Activated CD8-positive, alpha-beta memory T cell treated with anti-CD3 and anti-CD28 coated beads, Interleukin-2, amount 50 U/mL, for 24 hours (primary cell): ENCODE results near the gene DGKZ.
A peak's percentile ranks its signal among the peaks of the same experiment; 100 is the strongest.
"Not testable (repeated sequence)": the region's sequence is repeated elsewhere in the genome, so short reads cannot be mapped to it uniquely, and the experiment has no call there.

Experiments
- DNase-seq: peaks from one replicate; pipeline ENCODE4 v3.0.0-alpha.2; 2020; ENCODE audit errors: extremely low read depth

Gene DGKZ, protein sequence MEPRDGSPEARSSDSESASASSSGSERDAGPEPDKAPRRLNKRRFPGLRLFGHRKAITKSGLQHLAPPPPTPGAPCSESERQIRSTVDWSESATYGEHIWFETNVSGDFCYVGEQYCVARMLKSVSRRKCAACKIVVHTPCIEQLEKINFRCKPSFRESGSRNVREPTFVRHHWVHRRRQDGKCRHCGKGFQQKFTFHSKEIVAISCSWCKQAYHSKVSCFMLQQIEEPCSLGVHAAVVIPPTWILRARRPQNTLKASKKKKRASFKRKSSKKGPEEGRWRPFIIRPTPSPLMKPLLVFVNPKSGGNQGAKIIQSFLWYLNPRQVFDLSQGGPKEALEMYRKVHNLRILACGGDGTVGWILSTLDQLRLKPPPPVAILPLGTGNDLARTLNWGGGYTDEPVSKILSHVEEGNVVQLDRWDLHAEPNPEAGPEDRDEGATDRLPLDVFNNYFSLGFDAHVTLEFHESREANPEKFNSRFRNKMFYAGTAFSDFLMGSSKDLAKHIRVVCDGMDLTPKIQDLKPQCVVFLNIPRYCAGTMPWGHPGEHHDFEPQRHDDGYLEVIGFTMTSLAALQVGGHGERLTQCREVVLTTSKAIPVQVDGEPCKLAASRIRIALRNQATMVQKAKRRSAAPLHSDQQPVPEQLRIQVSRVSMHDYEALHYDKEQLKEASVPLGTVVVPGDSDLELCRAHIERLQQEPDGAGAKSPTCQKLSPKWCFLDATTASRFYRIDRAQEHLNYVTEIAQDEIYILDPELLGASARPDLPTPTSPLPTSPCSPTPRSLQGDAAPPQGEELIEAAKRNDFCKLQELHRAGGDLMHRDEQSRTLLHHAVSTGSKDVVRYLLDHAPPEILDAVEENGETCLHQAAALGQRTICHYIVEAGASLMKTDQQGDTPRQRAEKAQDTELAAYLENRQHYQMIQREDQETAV

GRCh38 chr11:46346886-46347636 lies at the start of gene DGKZ:
Gene DGKZ (plus strand): TSS chr11:46347463. CDS start chr11:46347660, 197 bp downstream.
- peak; percentile 50 for DNase-seq

GRCh38 chr11:46298699-46299433 lies 48.4 kb upstream of the DGKZ start:
- DNase-seq, result no peak

GRCh38 chr11:46299451-46299961 lies 47.8 kb upstream of the DGKZ start:
- no peak for DNase-seq

GRCh38 chr11:46300270-46300669 lies 47.0 kb upstream of the DGKZ start:
- DNase-seq, result no peak

DNA sequence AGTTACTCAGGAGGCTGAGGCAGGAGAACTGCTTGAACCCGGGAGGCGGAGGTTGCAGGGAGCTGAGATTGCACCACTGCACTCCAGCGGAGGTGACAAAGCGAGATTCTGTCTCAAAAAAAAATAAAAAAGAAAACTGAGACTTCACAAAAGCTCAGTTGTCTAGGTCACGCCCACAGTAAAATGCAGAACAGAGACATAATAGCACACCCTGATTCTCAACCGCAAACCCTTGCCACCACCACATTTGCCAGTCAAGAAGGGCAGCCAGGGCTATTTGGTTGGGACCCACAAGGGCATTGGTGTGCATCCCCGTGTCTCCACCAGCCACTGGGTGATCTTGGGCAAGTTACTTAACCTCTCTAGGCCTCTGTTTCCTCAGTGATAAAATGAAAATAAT lies 44.4 kb upstream of the DGKZ start:
- DNase-seq, result no peak

DNA sequence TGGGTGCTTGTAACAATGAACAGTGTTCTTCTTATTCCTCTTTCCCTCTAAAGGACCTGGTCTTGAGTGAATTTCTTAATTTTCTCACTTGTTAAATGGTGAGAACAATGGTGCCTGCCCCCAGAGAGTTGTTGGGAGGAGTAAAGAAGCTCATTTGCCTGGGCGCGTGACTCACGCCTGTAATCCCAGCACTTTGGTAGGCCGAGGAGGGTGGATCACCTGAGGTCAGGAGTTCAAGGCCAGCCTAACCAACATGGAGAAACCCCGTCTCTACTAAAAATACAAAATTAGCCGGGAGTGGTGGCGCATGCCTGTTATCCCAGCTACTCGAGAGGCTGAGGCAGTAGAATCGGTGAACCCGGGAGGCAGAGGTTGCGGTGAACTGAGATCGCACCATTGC lies 43.2 kb upstream of the DGKZ start:
- not testable (repeated sequence) for DNase-seq

- no peak for DNase-seq
Measured at GRCh38 chr11:46304605-46305179, 42.6 kb upstream of the DGKZ start.

GRCh38 chr11:46305295-46305694 lies 42.0 kb upstream of the DGKZ start:
- no peak for DNase-seq

DNA sequence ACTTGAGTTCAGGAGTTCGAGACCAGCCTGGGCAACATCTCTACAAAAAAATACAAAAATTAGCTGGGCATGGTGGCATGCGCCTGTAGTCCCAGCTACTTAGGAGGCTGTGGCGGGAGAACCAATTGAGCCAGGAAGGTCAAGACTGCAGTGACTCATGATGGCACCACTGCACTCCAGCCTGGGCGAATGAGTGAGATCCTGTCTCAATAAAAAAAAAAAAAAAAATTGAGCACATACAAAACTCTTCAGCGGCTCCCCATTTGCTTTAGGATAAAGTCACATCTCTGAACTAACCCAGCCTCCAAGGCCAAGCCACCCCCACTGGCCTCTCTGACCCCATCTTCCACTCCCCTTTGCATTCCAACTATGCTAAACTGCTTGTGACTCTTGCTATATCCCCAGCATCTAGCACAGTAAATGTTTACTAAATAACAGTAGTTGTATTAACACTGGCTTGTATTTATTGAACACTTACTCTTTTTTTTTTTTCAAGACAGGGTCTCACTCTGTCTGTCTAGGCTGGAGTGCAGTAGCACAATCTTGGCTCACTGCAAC lies 40.9 kb upstream of the DGKZ start:
- DNase-seq, result no peak

GRCh38 chr11:46307369-46307768 lies 39.9 kb upstream of the DGKZ start:
- DNase-seq, result no peak

DNA sequence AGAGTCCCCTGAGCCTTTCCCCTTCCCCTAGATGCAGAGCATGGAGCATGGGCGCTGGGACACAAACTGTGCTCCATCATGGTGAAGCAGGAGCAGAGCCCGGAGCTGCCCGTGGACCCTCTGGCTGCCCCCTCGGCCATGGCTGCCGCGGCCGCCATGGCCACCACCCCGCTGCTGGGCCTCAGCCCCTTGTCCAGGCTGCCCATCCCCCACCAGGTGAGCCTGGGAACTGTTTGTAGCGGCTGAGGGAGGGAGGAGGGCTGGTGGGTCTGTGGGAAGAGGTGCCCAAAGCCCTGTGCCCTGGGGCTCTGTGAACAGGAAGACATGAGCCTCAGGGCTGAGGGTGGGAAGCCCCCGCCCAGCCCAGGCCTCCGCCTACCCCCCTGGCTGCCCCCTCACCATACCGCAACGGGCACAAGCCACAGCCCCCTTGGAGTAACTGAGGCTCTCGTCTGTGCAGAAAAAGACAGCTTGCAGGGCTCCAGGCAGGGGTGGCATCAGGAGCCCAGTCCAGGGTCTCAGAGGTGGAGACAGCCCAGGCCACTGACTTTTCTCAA lies 39.4 kb upstream of the DGKZ start:
- no peak for DNase-seq

DNA sequence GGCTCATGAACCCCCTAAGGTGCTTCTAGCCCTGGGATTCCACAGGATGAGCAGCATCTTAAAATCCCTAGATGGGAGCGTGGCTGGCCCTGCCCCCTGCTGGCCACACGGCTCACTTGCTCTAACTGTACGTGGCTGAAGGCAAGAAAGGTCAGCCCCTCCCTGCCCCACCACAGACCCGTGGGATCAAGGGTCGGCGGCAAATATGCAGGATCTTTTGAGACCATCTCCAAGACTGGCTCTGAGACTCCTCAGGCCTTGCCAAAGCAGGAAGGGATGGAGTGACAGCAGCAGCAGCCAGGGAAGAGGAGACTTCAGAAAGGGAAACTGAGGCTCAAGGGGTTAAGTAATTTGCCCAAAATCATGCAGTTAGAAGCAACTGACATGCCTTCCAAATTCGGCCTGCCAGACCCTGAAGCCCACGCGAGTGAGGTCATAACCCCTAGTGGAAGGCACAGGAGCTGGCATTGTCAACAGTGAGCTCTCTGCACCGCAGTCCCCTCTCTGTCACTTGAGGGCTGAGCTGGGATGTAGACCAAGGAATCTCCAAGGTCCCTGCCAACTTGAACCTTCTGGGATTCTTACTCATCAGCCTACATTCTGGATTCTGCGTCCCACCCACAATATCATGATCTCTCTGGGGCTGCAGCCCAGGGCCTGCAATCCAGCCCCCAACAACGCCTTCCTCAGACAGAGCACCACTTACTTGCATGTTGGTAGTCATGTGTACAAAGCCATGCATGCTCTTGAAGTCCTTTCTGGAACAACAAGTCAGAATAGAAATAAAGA lies 38.4 kb upstream of the DGKZ start:
- DNase-seq, result no peak

DNA sequence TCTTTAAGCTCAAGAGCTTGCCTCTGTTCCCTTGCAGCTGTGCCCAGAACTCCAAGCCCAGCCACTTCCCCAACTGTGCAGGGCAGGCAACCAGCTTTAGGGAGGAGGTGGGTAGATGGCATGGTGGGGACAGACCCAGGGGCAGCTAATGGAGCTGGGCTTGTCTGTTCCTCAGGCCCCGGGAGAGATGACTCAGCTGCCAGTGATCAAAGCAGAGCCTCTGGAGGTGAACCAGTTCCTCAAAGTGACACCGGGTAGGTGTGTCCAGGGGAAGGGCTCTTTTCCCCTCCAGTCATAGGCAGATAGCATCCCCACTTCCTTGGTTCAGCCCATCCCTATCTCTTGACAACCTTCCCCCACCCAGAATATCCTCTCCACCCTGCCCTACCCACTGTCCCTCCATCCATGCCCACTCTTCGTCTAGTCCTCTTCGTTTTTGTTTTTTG lies 37.4 kb upstream of the DGKZ start:
- DNase-seq, result no peak

- peak; percentile 40 for DNase-seq
Measured at GRCh38 chr11:46315033-46315738, 32.1 kb upstream of the DGKZ start.

- DNase-seq, result no peak
Measured at GRCh38 chr11:46315783-46316563, 31.3 kb upstream of the DGKZ start.

DNA sequence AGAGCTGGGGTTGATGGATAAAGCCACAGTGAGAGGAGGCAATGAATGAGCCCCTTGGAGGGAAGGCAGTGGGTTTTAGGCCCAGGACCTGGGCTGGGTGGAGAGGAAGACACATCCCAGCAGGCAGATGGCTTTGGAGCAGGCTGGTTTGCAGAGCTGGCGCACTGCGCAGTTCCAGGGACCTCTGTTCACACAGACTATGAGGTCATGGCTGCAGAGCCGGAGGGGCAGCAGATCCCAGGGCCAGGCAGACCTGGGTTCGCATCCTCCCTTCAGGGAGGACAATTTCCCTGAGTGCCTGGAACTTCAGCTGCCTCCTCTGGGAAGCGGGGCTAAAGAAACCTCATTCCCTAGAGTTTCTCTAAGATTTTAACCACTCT lies 28.2 kb upstream of the DGKZ start:
- no peak for DNase-seq

DNA sequence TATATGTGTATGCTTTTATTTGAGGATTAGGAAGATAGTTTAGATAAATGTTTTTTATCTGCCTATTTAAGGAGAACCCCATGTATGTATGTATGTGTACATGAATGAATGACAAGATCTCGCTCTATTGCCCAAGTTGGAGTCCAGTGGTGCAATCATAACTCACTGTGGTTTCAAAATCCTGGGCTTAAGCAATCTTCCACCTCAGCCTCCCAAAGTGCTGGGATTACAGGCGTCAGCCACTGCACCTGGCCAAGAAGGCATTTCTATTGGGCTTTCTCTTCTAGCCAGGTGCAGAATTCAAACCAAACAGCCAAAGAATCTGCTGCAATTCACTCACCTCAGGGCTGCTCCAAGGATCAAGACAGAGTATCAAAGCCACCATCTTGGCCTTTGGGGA lies 25.5 kb upstream of the DGKZ start:
- no peak for DNase-seq

GRCh38 chr11:46322759-46323158 lies 24.5 kb upstream of the DGKZ start:
- DNase-seq, result no peak
